ENCODE data around the gene FILIP1.

The FILIP1 gene

DNA sequence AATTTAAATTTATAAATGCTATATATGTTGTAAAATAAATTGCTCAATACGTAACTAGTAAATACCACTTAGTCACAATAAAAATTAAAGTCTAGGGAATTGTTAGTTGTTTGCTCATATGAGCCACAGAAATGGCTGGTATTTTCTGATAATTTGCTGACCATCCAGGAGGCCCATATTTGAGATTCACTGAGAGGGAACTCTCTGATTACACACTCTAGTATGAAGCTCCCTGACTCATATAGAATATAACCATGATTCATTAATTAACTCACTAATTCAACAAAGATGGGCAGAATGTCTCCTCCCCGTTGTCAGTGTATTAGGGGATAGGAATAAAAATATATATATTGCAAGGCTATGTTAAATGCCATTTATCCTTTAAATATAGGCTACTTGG lies 162.4 kb downstream of the FILIP1 start:
- DNase-seq: no peak

DNA sequence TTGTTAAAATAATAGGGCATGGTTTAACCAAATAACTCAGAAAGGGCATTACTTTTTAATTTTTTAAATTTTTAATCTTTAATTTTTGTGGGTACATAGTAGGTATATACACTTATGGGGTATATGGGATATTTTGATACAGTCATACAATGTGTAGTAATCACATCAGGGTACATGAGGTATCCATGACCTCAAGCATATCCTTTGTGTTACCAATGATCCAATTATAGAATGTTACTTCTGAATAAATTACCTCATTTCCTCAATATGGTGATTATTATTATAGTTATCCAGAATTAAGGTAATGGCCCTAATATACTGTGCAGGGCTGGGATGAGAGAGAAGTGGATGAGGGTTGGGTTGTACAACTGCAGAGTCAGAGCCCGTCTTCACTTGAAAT lies 163.9 kb downstream of the FILIP1 start:
- DNase-seq: no peak

DNA sequence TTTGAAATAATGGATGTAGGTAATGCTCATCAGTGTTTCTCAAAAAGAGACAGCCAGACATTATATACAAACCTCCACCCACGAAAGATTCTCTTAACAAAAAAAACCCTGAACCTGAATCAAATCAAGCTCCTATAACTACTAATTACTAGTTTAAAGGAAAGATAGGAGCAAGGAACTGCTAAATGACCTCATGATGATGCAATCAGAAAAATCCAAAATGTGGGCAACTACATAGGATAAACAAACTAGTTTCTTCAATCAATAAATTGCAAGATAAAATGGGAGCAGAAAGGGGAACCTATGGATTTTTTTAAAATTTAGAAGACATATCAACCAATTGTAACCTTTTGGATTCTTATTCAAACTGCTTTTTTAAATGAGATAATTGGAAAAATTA lies 165.8 kb downstream of the FILIP1 start:
- no peak for DNase-seq

DNA sequence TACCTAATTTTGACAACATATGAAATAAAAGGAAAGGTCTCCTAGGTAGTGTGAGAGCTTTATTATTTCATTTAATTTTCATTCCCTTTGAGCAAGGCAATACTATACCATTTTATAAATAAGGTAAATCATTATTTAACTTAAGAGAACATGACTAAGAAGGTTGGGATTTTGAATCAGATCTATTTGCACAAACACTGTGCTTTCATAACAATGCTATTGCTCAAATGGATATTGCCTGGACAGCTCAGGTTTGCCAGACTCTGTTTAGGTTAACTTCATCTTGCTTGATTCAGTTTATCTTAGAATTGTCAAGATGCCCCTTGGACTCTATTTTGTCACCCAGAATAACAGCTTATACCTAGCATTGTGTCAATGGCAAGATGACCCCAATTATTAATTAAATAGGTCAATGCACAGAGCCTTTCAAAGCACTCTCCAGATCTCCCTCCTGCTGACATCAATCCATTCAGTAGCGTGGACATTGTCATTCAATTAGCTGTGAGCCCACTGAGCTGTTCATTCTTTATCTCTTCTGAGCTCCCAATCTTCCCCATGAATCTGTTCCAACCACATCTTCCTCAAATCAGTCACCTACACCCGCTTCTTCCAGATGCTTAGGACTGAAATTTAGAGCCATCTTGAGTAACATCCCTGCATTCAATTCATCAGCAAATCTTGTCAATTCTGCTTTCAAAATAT lies 166.9 kb downstream of the FILIP1 start:
- no peak for DNase-seq

DNA sequence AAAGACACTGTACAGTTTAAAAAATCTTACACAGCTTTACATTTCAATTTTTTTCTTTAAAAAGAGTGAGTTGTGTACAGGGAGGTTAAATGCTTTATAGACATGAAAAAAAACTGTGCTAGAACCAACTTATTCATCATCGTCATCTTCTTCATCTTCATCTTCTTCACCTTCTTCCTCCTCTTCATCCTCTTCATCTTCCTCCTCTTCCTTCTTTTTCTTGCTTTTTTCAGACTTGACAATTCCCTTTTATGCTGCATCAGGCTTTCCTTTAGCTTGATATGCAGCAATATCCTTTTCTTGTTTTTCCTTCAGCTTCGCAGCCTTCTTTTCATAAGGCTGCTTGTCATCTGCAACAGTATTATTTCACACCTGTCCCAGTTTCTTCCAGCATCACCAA lies 174.7 kb downstream of the FILIP1 start:
- DNase-seq: no peak

DNA sequence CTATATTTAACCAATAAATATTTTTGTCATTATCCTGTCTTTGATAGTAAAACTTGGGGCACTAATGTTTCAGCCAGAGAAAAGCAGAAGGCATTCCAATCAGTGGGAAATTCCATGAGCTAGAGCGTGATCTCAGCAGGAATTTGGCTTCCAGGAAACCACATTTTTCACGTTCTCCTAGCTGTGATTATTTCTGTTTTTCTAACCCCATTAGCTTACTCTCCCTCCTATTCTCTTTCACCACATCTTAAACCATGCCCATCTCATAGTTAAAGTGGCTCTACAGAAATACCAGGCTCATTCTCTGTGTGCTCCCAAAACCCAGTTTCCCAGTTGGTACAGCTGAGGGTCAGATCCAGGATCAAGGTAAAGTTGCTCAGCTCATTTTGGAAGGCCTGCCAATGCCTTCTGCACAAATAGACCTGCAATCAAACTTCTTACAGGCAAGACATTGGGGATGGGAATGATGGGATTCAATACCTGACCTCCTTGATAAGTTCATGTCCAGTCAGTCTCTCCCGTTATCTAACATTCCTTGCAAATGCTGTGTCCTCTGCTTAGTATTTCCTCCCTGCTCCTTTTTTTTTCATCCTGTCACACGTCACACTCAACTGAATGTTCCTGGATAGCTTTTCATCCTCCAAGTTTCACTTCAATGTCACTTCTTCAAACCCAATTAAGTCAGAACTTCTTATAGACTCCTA lies 175.9 kb downstream of the FILIP1 start:
- DNase-seq: no peak

DNA sequence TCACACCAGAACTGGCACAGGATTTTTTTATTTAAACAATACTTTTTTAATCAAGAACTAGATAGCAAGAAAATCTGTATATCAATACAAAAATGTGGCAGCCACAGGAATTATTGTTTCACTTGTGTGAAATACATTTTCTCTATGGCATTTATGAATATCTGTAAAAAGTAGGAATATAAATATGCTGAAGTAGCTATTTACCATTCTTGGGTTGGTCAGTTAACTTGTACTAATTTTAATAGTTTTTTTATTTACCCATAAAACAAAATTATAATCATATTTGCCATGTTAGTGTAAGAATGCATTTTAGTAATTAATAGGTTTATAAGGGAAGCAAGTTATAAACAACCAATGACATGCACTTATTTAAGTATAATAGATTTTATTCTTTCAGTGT lies 177.6 kb downstream of the FILIP1 start:
- DNase-seq: no peak

DNA sequence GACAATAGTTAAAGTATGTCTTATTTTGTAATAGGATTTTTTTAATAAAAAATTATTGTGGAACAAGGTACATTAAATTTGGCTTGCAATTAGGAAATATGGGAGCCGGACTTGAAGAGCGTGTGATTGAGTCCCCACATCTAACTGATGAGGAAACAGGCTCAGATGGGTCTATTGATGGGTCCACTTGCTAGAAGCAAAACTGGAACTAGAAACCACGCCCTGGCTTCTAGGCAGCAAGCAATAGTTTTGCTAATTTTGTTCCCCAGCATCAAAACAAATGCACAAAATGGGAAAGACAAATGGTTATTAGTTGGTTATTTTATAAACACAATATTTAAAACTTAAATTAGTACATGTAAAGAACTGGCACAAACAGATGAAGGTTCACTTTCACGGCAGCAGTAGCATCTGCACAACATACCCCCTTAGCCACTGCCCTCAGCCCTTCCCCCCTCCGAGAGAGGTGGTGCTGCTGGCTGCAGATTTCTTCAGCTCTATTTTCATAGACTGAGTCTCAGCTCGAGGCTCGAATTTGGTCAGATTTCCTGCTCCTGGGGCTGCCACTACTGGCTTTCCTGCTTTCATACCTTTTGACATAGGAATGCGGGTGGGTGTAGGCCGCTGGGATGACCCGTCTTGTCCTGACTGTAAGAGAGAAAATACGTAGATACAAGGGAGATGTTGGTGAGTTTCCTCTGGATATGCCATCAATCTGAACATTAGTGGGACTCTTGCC lies 185.2 kb downstream of the FILIP1 start:
- DNase-seq: no peak

DNA sequence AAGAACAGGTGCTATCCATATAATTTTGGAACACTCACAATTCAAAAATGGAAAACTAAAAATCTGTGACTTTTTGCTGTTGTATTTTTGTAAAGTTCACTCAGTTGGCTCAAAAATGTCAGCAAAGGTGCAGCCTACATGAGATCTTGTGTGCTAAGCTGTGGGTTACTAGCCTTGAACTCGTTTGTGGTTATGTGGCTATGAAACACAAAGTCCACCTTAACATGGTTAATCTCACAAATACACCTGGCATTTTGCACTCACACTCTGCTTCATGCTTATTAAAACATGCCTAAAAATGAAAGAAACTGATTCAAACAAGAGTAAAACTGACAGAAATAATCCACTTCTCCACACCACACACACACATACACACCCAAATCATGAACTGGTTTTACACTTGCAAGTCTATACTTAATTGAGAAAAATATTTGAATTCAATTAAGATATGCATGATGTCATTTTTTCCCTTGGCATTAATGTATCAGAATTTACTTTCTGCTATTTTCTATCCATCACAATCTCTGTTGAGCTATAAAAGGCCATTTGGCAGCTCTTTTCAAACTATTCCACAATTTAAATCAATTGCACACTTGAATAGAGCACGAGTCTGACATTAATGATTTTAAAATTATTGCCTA lies 186.1 kb downstream of the FILIP1 start:
- DNase-seq: no peak

DNA sequence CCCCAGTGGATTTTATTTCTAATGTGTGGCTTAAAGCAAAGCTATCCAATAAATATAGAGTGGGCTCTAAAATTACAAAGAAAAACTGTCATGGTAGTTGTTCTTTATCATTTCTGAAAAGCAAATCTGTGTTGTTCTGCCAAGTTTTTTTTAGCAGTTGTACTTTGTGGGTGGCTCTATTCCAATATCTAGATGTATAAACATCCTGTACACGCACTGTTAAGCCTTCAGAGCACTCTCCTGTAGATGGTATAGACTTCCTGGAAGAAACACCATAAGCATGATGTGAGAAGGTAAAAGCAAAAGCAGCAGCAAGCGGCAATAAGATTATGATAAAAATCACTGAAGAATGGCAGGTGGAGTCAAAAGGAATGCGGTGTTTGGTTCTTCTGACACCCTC lies 187.5 kb downstream of the FILIP1 start:
- DNase-seq: no peak

DNA sequence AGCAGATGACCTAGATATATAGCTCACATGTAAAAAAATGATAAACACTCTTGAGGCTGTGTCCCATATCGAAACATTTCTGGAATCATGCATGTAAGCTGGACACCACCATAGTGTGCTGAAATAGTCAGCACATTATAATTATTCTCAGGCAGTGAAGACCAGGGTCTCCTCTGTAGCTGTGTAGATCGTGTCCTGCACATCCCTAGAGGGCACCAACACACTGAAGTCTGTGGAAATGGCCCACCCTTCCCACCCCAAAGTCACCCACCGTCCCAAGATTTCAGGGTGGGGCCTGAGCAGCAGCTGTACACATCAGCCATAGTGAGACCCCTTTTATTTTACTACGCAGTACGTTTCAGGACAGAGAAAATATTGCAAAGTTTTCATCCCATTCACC lies 188.0 kb downstream of the FILIP1 start:
- no peak for DNase-seq

DNA sequence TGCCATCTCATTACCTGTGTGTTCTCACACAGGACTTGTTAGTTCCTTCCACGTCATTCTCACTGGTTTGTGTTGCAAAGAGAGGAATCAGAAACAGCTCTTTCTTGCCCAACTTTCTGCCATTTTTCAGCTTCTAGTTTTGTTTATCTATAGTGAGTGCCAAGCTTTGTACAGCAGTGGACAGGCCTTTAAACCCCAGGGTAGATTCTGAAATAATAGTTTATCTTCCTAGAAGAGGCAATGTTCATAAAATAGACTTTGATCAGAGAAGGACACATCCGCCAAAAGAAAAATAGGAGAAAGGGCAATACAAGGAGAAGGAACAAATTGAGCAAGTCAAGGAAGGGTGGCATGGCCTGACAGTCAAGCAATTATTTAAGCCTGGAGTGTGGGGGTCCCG lies 191.3 kb downstream of the FILIP1 start:
- no peak for DNase-seq

DNA sequence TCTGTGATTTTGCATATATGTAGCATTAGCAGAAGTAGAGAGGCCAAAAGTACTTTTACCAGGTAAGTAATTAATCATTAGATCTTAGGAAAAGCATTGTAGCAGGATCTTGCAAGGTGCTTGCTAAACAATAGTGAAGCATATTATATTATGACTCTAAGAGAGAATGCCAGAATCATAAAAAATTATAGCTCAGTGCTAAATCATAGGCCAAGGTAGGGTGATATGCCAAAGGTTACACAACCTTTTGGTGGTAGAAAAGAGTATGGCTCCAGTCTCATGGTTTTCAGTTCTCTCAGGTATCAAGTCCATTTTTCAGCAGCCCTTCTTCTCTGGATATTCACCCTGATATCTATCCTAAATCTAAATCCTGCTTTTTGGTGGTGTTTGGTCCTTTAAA lies 192.1 kb downstream of the FILIP1 start:
- no peak for DNase-seq

DNA sequence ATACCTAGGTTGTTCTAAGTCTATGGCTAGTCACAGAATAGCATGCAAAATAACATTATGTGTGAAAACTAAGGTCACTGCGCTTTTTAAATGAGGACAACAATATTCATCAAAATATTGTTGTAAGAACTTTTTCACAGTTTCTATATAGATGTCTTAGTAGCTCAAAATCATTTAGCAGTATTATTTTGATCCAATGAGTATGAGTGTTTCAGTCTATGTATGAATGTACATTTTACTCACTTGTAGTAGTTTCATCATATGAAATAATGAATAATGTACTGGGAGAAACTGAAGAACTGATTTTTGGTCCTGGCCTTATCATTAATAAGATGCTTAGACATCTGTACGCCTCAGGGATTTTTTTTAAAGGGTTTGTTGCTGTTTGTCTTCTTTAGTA lies 192.5 kb downstream of the FILIP1 start:
- no peak for DNase-seq

DNA sequence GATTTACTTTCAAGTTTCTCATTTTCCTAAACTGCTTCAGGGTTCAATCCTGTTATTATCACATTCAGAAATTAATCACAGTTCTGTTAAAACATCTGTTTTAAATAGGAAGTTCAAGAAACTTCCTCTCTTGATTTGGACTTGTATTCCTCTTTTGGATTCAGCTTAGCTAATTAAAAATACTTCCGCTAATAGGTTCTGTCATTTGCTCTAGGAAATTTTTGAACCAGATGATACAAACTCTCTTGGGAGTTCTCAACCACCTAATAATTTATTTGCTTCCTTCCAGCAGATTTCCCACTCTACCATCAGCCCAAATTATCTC lies 193.1 kb downstream of the FILIP1 start:
- no peak for DNase-seq

DNA sequence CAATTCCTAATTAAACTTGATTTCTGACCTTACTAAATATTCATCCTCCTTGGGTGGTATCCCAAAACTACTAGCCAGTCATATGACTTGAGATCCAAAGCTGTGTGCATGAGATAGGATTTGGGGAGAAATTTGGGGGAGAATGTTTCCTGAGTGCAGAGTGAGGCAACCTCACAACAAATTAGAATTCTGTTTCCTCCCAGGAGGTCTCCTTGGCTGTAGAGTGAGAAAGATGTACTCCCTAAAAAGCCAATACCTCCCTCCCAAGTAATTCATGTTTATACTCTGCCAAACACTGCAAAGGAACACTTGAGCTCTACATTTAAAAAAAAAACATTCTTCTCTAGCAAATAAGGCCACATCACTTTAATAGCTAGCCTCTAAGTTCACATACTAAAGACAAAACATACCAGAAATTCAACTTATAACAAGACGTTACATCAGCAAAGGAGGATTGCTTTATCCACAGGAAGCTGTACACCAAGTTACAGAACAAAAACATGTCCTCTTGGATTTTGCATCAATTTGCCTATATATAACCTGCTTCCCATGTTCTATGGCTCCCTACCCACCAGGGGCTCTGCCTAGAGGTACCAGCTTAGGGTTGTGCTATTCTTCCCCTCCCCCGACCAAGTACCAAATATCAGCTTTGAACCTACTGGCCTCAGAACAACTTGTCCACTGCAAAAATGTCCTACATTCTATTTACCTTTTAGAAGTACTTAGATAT lies 193.6 kb downstream of the FILIP1 start:
- no peak for DNase-seq

DNA sequence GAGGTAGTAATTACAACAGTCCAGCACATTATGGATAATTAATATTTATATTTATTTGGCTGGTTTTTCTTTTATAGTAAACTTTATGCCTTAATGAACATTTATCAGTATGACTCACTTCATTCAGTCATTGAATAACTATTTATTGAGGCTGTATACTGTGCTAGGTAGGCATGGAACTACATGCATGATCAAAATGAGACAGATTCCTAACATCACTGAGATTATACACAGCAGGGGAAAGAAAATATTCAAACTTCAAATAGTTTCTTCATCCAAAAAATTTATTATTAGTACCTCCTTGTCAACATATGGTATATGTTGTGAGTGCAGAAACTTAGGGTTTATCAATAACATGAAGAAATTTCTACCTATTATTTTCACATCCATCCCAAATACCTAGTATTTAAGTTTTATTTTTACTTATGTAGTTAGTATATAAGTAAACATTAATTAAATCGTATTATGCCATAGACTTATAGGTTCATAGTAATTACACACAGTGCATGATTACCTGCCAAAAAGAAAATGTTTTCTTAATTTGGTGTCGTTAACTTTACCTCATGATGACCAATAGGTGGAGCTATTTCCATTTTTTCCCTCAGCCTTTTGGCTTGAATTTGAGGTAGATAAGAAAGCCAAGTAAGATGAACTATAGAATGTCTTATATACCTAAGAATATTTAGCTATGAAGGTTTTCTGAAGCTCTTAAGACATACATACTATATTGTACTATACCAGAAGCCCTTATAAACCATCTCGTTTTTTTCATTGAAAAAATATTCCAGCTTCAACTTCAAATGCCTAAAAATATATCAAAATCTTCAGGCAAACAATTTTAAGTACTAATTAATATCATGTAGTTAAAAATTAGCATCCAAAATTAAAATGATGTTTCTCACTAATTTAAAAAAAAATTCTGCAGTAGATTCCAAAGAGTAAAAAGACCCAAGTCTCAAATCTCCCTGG lies 196.5 kb downstream of the FILIP1 start:
- DNase-seq: no peak

DNA sequence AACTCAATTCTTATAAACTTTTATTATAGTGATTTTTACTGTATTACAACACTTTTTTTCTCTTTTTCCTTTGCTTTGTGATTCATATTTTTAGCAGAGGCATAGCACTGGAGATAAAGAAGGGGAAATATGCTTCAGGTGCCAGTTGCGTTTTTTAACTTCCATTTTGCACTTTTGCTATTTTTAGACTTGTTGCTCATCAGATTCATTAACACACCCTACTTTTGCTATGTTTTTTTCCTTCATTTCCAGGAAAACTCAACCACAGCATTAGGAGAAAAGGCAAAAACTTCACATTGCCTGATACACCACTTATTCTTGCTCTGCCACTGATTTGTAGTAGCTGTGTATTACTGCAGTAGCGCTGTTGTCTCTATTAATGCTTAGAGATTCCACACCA lies 201.0 kb downstream of the FILIP1 start:
- DNase-seq: no peak

DNA sequence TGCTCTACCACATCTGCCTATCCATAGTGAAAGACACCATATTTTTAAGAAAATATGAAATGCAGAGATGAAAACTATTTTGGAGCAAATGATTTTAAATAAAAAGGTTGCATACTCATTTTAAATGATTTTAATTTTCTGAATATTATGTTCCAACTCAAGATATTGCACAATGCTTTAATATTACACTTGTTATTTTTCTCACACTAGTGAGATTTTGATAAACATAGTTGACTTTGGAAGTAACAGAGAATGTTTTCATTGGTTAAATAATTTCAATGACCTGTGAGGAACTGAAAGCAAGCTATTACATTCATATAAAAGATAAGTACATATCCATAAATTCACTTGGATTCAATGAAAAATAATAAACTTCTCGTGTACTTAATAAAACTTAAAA lies 201.9 kb downstream of the FILIP1 start:
- no peak for DNase-seq

DNA sequence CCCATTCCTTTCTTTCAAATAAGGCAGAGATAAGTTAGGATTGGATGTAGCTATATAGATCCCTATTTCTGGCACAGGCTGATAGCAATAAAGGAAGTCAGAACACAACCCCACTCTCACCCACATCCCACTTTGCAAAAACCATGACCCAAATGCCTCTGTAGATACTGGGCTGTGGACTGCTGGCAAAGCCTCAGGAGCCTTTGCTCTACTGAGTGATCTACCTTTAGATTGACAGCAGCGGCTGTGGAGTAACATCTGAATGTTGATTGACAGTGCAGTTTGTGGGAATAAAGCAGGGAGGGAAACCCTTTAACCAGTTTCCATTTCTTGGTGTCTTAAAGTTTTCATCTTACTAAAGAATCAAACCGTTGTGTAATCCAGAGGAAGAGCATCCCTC lies 202.3 kb downstream of the FILIP1 start:
- no peak for DNase-seq

DNA sequence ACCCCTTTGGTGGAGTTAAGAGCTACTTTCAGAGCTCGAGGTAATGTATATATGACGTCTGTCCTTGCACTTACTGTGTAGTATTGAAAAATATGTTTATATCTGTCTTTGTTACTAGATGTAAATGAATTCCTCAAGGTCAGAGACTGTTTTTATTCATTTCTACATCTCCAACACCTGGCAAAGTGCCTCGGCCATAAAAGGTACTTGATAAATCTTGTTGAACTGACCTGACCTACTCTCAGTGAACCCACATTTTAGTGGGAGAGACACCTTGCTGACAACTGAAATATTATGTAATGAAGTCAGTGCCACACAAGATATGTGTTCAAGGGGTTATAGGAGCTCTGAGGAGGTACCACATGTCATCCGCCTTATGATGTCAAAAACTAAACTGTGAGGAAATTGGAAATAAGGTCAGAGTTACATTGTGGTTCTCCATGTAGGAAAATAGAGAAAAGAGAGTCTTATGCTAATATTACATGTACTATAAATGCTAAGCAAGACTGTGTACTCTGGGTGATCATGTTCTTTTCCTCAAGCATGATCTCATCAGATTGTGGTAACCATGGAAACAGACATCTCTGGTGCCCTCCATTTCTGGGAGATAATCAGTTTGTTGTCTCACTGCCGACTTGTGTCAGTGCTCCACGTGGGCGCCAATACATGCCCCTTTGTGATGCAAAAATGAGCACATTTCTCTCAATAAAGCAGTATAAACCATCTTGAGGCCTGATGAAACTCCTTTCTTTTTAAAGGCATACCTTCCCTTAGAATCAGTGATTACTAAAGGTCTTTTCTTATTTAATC lies 203.3 kb downstream of the FILIP1 start:
- DNase-seq: no peak

Measured in activated gamma-delta T cell (primary cell).